HG03354 (cell line): ENCODE results near the gene ITPRID2.

ENCODE experiments used
- ATAC-seq: cut with Tn5 transposase; IDR thresholded peaks from one replicate; pipeline ENCODE4 v1.9.1; 2021; ENCODE audit warnings: mild to moderate bottlenecking; ENCODE audit not compliant: unreplicated experiment, poor library complexity, severe bottlenecking

Gene ITPRID2

DNA sequence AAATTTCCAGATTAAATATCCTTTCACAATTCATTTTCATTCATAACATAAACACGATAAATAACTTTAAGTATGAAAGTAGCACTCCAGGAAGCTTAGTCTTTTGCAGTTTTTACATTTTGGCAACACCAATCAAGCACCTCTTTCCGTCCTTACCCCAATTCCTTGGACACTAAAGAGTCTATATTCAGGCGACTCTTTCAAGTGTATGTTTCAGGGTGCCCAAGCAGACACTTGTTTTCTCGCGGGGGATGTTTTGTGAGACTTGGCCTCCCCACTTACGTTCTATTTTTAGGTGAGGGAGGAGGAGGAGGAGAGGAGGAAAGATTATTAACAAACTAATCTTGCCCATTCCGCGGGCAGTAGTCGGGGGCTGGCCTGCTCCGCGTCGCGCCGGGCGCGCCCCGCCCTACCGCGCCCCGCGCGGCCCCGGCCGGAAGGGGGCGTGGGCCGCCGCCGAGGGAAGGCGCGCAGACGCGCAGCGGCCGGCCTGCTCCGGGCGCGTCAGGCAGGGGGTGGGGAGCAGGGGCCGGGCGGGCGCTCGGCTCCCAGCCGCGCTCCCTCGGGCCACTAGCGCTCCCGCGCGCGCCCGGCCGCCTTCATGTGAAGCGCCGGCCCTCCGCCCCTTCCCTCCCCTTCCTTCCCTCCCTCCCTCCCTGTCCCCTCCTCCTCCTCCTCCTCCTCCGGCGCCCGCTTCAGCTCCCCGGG lies at the start of gene ITPRID2:
ITPRID2 (plus strand) TSS at position 473 of the 708 bp plus-strand sequence. CDS start 337 bp downstream, outside the sequence.
- ATAC-seq: peak; percentile 88

DNA sequence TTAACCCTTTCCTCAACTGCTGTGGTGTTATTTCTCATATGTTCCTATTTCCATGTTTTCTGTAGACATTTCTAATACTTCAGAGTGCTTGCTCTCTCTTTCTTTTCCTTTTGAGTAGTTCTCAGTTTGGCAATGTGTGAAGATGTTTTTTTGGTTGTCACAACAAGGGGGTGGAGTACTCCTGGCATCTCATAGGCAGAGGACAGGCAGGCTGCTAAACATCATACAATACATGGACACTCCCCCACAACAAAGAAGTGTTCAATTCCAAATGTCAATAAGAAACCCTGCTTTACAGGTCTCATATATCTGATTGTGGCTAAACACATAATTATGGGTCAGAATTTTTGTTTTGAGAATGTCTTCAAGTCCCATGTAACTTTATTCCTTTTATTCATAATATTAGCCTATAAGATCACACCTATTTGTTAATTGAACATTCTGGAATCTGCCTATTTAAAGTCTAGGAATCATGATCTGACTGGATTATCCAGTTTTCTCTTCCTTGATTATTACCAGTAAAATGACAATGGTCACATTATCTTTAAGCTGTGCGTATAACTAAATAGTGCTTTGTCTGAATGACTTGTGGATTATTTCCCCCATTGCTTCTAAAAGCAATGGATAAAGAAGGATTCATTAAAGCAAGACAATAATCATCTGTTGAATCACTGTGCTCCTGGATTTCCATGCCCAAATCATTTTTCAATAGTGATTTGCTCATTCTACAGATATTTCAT lies 46.8 kb upstream of the ITPRID2 start:
- no peak for ATAC-seq

DNA sequence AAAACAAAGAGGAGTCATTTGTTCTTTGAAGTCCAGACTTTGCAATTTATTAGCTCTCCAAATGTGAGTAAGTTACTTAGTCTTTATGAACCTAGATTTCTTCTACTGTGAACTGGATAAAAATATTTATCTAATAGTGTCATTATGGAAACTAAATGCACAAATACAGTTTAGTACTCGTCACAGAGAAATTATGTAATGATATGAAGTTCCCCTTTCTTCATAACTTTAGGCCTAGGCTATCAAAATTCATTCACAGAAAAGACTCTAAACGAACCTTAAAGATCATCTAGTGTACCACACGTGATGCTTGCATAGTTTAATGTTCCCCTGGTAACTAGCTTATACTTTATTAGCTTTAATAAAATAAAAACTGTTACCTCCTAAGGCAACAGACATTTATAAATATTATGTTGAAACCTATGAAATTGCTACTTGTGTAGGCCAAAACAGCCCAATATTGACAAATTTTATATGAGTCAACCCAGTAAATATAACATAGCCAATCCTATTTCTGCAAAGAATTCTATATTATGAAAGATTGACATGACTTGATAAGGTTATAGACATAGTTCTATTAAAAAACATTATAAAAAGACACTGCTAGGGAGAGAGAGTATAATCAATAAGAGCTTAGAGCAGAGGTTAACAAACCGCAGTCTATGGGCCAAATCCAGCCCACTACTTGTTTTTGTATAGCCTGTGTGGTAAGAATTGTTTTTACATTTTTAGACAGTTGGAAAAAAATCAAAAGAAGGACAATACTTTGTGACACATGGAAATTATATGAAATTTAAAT lies 44.9 kb upstream of the ITPRID2 start:
- ATAC-seq: no peak

DNA sequence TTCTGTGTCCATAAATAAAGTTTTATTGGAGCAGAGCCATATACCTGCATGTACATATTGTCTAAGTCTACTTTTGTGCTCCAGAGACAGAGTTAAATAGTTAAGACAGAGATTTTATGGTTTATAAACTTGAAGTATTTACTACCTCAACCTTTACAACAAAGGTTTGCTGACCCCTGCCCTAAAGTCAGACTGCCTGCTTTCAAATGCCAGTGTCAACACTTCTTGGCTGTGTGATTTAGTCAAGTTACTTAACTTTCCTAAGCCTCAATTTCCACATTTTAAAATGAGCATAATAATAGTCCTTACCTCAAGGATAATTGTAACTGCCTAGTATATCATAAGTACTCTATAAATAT lies 44.4 kb upstream of the ITPRID2 start:
- no peak for ATAC-seq

DNA sequence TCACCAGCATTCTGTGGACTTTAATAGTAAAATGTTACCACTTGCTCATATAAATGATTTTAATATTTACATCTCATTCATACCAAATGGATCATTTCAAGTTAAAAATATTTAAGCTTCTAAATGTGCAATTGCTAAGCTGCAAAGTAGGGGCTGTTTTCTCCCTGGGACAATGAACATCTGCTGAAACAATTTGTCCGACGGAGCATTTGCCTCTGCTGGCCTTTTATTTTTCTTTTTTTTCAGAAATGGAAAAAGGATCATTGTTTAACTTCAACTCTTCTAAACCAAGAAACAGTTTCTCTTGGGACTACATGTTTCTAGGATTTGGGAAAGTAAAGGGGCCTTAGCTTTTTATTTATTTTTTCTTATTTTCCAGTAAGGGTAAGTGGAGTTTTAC lies 43.8 kb upstream of the ITPRID2 start:
- no peak for ATAC-seq

DNA sequence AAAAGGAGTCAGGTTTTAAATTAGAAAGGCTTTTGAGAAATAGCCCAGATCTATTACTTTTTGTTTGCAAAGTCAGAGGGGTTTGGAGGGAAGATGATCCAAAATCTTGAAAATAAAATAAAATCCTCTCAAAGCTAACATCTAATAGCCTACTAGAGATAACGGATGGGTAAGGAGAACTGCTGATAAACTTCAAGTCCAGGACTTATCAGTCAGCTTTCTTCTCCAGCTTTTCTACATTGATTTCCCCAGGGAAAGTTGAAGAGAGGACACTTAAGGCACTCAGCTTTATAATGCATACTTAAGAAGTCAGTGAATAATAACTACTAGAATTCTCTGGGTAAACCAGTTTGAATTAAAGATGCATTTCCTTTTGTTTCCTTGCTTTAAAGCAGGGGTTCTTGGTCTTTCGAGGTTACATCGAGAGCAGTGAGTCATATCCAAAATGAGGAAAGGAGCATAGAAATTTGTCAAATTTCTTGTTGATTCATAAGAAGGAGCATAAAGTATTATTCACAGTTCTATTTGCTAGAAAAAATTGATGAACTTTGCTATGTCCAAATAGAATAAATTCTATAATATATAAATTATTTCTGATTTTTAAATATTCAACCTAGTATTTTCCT lies 43.2 kb upstream of the ITPRID2 start:
- no peak for ATAC-seq

DNA sequence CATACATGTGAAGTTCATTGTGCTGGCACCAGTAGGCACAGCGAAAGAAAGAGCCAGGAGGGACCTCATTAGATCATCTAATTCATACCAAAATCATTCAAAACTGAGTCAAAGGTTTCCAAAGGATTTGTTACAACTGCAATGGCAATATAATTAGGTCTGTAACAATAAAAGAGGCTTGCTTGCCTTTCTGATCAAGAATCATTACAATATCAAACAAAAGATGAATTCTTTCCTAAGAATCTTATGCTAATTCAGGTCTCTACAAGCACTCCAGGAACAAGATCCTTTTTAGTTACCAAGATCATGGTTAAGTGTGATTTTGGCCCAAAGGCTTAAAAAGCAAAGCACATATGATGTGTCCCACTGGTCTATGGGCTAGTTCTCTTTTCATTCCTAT lies 41.9 kb upstream of the ITPRID2 start:
- no peak for ATAC-seq

DNA sequence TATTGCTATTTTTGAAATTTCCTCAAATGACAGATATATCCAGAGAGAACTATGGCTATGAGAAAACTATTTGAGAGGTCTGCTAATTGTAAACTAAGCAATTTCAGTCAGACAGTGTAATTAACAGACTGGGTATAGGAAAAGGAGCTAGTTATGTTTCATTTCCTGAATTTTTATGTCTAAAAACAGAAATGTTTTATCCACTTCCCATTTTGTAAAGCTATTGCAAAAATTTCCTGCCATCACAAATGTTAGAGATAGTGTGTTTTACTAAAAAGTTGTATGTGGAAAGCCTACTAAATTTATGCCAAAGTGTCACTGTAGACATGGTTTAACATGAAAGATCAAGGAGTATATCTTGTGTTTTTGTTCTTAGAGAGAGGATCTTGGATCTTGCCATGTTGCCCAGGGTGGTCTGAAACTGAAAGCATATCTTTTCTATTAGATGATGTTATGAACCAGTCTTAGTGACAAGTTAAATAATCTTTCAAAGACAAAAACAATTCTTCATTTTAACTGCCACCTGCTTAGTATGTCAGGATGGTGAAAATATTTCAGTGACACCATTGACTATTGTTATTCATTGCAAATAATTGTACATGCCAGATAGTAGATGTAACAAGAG lies 40.5 kb upstream of the ITPRID2 start:
- ATAC-seq: peak; percentile 87

DNA sequence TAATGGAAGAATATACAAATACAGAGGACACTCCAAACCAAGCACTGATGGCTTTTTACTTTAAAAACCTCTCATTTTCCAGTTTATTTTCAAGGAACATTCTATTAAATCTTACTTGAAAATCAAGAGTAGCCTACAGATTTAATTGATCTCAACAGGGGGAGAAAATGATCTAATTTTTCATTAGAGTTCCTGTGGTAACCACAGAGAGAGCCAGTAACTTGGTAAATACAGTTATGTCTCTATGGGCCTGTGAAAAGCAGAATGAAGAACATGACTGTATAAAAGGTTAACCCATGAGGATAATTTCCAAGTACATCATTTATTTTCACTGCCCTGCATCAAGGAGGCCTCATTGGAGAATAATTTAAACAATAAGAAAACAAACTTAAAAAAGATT lies 39.8 kb upstream of the ITPRID2 start:
- no peak for ATAC-seq

DNA sequence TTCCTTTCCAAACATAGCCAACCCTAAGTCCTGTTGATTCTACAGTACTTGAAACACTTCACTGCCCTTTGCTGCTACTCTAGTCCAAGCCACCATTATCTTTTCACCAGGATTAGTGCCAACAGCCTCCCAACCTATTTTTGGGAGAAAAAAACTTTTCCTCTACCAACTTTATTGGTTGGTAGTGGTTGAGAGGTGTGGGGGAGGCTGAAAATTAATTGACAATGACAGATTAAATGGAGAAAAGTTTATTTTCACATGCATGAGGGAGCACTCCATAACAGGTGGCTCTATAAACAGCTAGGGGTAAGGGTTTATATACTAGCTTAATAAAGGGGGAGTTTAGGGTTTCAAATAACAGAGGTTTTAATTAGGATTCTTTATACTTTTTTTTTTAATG lies 37.8 kb upstream of the ITPRID2 start:
- no peak for ATAC-seq

DNA sequence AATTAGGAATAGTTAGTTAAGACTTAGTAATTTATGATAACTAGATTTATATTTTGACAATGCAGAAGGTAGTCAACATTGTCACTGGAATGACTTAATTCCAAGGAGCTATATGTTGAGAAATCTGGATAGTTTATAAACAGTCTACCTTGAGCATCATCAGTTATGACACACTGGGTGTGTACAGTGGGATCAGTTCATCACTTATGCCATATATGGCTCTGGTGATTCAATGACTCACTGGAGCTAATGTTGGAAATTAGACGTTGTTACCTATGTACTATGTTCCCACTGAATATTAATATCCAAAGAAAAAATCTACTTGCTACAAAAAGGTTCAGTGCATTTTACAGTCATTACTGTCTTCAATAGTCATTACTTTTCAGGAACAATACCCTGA lies 34.0 kb upstream of the ITPRID2 start:
- ATAC-seq: no peak

DNA sequence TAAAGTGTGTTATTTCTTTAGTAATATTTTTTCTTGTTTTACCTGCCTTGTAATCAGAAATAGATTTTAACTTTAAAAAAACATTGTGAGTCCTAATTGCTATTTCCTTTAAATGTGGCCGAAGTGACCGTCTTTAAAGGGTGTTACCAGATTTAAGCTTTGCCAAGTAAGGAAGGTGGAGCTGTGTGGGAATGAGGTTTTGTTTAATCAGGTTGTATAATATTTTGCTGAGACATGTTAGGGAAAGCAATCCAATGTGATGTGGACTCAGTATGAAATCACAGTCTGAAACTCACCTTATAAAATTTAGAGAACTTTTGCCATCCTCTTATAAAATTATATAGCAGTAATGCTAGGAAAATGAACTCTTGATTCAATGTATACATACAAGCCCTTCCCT lies 32.9 kb upstream of the ITPRID2 start:
- ATAC-seq: no peak

DNA sequence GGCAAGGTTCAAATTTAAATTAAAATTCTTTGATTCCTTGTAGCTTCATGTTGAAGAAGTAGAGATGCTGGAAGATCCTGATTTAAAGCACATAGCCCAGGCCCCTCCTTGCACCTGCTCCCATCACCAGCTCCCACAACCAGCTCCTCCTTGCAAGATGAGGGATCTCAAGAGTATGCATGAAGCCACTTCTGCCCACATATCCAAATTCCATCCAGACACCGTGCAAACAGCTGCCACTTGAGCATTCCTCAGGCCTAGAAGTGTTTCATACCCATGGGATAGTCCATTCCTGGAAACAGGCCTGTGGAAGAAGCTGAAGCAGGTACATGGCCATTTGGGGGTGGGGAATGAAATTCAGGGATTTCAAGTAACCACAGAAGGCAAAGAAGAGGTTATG lies 32.4 kb upstream of the ITPRID2 start:
- ATAC-seq: no peak

DNA sequence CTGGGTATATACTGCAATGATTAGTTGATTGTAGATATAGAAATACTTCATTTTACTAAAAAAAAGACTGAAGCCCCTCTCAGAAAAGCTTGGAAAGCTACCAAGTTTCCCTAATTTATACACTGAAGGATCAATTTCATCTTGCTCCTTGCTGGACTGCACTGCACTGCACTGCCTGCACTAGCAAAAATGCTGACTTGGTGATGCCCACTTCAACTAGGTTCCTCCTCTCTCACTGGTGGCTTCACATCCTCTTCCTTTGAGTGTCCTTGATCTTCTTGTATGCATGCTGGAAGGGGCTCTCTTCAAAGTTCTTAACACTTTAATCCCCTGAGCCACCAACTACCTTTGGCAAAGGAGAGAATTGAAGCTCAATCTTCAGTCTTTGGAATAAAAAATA lies 31.7 kb upstream of the ITPRID2 start:
- ATAC-seq: no peak

DNA sequence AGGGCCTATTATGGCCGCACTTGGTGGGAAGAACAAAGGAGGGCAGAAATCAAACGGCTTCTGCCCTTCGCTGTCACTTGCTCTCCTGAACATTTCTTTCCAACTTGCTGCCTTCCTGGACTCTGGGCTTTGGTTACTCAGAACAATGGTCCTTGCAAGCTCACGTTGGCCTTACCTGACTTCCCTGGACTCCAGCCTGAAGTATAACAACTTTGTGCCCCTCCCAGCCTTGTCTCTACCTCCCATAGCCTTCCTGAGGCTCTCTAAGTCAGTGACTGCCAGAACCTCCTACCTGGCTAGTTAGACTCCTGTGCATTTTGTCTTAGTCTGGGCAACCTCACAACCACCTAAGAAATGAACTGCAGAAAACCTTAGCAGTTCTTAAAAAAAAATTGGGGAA lies 30.2 kb upstream of the ITPRID2 start:
- no peak for ATAC-seq

DNA sequence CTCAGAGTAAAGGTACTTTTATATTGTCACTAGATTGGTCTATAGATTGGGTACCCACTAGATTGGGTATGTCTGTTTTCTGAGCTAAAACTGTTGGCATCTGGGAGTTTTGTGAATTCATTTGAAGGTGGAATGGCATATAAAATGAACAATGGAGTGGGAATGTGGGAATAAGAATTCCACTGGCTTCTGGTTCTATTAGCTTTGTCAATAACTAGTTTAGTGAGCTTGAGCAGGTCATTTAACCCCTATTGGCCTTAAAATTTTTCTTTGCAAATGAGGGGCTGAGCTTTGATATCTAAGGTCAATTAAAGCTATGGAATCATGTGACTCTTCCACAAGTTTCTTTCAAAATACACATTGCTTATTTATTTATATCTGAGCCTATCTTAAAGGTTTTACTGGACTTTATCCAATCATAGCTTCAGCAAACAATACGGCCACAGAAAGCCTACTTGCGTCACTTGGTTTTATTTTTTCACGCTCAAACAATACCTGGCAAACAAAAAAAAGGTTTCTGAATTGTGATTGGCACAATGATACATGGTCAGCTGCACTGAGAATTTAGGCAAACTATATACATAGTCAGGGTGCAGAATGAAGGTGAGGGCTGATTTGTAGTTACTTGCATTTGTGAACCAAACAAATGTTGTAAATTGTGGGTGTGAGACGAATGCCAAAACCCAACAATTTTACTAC lies 28.8 kb upstream of the ITPRID2 start:
- no peak for ATAC-seq

DNA sequence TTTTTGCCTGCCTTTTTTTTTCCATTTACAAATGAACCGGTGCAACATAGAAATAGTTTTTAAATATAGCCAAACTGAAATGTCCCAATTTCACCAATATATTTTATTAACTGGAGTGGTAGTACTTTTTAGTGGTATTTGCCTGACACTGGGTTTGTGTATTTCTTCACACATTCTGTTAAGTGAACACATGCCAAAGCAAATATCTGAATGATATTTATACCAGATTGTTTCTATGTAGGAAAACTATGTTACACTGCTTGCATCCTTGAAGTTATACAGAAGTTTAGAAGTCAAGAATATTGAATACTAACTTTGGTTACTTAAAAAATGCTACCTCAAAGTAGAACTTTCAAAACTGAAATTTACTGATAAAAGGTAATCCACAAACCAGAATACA lies 19.4 kb upstream of the ITPRID2 start:
- no peak for ATAC-seq

DNA sequence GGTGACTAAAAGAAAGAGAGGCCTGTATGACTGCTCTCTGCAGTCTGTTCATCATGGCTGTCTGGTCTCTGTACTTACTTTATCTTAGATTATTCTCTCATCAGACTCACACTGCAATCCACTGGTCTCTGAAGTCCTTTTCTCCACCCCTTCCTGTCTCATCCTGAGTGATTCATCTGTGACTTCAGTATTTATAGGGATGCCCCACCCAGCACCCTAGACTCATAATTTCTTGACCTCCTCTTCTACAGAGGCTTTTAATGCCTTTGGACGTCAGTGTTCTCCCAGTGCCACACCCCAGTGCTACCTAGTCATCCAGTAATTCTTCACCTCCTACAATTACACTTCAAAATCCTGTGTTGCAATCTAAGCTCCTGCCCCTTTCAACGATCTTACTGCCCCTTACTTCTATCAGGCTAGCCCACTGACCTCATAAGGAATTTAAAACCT lies 14.9 kb upstream of the ITPRID2 start:
- ATAC-seq: no peak

DNA sequence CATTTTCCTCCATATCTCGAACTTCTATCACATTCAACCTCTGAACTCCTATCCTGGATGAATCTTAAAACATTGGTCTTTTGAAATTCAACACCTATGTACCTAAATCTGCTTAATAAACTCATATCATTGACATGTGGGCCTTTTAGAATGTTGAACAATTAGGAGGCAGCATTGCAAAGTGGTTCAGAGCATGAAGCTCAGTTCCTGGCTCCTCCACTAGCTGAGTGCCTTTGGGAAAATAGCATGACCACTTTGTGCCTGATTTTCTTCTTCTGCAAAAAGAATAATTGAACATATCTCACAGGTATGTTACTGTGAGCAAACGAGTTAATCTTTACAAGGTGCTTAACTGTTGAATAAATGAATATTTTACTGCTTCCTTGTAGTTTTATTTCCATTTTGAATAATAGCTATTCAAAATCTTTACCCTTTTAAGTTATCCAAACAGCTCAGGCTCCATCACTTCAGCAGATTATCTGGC lies 14.3 kb upstream of the ITPRID2 start:
- no peak for ATAC-seq
